ENCODE measurements around the gene PCDHGC4. TPM values are rescaled to one million over a fixed set of nuclear protein-coding genes. Genes with fewer than 3 reads are reported as not detected.

Gene PCDHGC4
- total RNA-seq, 1 experiment from 2014 or later, result 4.3 TPM

GRCh38 chr5:141510160-141510559 lies 25.3 kb downstream of the PCDHGC4 start:
- H2BK120ac ChIP-seq (ENCODE audit: low read depth, low read length, poor library complexity, severe bottlenecking), result no peak overlapping the region
- no peaks in the 10 kb centered on the region for H3K9me3 ChIP-seq (ENCODE audit: control insufficient read depth, low read depth, low read length)
- no peak overlapping the region for H2AK5ac ChIP-seq (ENCODE audit: insufficient read length, low read length)
- H3K23ac ChIP-seq (ENCODE audit: insufficient read length, low read depth, low read length), result no peak overlapping the region
- Mint-ChIP-seq H3K4me3 (no peak overlapping the region), H3K27ac (peak overlapping the region in 1 of 3 experiments; percentile 65; a peak in 1 of 7 replicates), H3K27me3 (ENCODE audit: low read depth) (peaks cover 3% of the 10 kb centered on the region; the same call in 1 of the 2 replicates), H3K4me1 (peaks cover 46 to 50% of the 10 kb centered on the region in 2 experiments), H3K9me3 (no peaks in the 10 kb centered on the region; a peak in 1 of 5 replicates), H3K36me3 (ENCODE audit: insufficient read depth in 1 of 3, low read depth in 3 of 3) (peaks cover 8 to 20% (median 9%) of the 10 kb centered on the region in 3 experiments)
- no peak overlapping the region for H3K9ac ChIP-seq (ENCODE audit: extremely low read depth, insufficient read length, low read length)
- peaks cover 4% of the 10 kb centered on the region; the same call in 1 of the 2 replicates for H3K4me1 ChIP-seq (ENCODE audit: insufficient read depth, low read length)
- no peak overlapping the region for H4K91ac ChIP-seq (ENCODE audit: insufficient read length, low read depth, low read length)
- H2BK5ac ChIP-seq (ENCODE audit: insufficient read length, low read length), result no peak overlapping the region
- H2AFZ ChIP-seq (ENCODE audit: low read length), result no peak overlapping the region
- peaks cover 17% of the 10 kb centered on the region for H3K23me2 ChIP-seq (ENCODE audit: insufficient read length, low read depth, low read length, poor library complexity, severe bottlenecking)
- no peak overlapping the region for H2BK15ac ChIP-seq (ENCODE audit: low read depth, low read length)
- H2BK20ac ChIP-seq (ENCODE audit: low read depth, low read length, poor library complexity, severe bottlenecking), result no peak overlapping the region
- H3K14ac ChIP-seq (ENCODE audit: insufficient read depth, low read length), result no peak overlapping the region
- H3K27ac ChIP-seq (ENCODE audit: insufficient read length, low read depth, low read length), result no peak overlapping the region
- H3K4me2 ChIP-seq (ENCODE audit: insufficient read depth, insufficient read length, low read length), result no peak overlapping the region
- no peak overlapping the region for H4K8ac ChIP-seq (replicated peaks; ENCODE audit: insufficient read length, low read depth, low read length)
- DNase-seq, result no peak
- H4K20me1 ChIP-seq (ENCODE audit: control insufficient read depth, insufficient read depth, insufficient read length), result no peaks in the 10 kb centered on the region
- no peaks in the 10 kb centered on the region for H3K79me2 ChIP-seq (ENCODE audit: insufficient read depth, low read length)
- no CpG with 5 or more reads among the region's 9 CpGs for WGBS (ENCODE audit: extremely low coverage, insufficient read length, low lambda C conversion rate)
- H4K5ac ChIP-seq (ENCODE audit: insufficient read length, low read depth, low read length), result no peak overlapping the region
- H3K56ac ChIP-seq (ENCODE audit: insufficient read length, low read depth, low read length), result no peak overlapping the region
- no peaks in the 10 kb centered on the region for H3K27me3 ChIP-seq (ENCODE audit: insufficient read depth, low read length)
- H3K18ac ChIP-seq (ENCODE audit: insufficient read length, low read depth, low read length), result no peak overlapping the region
- no peak overlapping the region for H3K4ac ChIP-seq (ENCODE audit: low read depth, low read length)
- H2BK12ac ChIP-seq (ENCODE audit: insufficient read length, low read depth, low read length), result no peak overlapping the region
- no peak overlapping the region for H3T11ph ChIP-seq (ENCODE audit: low read length)
- no peaks in the 10 kb centered on the region for H3K79me1 ChIP-seq (ENCODE audit: insufficient read depth, low read depth, low read length, poor library complexity, severe bottlenecking)
- no peak for TF ChIP-seq CTCF (conservative IDR thresholded peaks at IDR 0.05)
